Upper lobe of left lung (tissue), 4 donors: ENCODE results near the gene FUT1.

ENCODE experiments used
- EP300 ChIP-seq, 4 donors: sonication (generic); formaldehyde crosslinking; IDR thresholded peaks; one replicate each; pipeline ENCODE4 v1.5.1; 2017; ENCODE audit warnings: antibody characterized with exemption in 4 of 4, control low read depth in 2 of 4
- POLR2A ChIP-seq, 4 donors: fragments of 450-650 bp; IDR thresholded peaks; one replicate each; pipeline ENCODE4 v1.5.1; 2016 to 2017; ENCODE audit warnings: antibody characterized with exemption in 4 of 4, mild to moderate bottlenecking in 2 of 4
- POLR2AphosphoS5 ChIP-seq, 2 donors: sonication (generic); formaldehyde crosslinking; IDR thresholded peaks; one replicate each; pipeline ENCODE4 v1.5.1; 2017; ENCODE audit warnings: antibody characterized with exemption in 2 of 2
- TF ChIP-seq, protein P1 (sequence below), 6 experiments: fragments of 450-650 bp in 4 of 6; fragments of 200-600 bp in 2 of 6; sonication (generic) in 2 of 6; IDR thresholded peaks; one replicate each; pipeline ENCODE4 v1.5.1; 2016 to 2019; ENCODE audit warnings: antibody characterized with exemption in 6 of 6

DNA sequence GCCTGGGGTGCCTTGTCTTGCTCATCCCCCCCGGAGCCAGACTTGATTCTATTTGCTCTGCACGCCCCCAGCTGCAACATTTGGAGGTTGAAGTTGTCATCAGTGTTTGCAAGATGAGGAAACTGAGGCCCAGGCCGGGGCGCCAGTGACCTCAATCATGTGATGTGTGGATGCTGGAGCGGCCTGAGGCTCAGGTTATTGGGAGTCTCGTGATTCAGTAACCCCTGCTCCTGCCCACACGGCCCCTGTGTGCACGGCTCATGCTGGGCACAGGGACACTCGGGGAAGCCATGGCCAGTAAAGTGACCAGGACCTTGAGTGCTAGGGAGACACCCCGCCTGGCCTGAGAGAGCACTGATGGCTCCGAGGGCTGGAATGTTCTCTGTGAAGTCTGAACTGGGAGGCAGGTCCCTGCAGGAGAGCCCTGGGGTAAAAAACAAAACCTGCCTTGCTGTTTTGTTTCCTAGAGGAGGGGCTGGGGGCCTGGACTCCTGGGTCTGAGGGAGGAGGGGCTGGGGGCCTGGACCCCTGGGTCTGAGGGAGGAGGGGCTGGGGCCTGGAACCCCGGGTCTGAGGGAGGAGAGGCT lies 4.7 kb upstream of the FUT1 start:
- no peak for TF ChIP-seq POLR2A (IDR thresholded peaks at IDR 0.05)
- TF ChIP-seq, protein P1, sequence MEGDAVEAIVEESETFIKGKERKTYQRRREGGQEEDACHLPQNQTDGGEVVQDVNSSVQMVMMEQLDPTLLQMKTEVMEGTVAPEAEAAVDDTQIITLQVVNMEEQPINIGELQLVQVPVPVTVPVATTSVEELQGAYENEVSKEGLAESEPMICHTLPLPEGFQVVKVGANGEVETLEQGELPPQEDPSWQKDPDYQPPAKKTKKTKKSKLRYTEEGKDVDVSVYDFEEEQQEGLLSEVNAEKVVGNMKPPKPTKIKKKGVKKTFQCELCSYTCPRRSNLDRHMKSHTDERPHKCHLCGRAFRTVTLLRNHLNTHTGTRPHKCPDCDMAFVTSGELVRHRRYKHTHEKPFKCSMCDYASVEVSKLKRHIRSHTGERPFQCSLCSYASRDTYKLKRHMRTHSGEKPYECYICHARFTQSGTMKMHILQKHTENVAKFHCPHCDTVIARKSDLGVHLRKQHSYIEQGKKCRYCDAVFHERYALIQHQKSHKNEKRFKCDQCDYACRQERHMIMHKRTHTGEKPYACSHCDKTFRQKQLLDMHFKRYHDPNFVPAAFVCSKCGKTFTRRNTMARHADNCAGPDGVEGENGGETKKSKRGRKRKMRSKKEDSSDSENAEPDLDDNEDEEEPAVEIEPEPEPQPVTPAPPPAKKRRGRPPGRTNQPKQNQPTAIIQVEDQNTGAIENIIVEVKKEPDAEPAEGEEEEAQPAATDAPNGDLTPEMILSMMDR (IDR thresholded peaks at IDR 0.05): no peak
- TF ChIP-seq EP300 (IDR thresholded peaks at IDR 0.05): no peak
- no peak for TF ChIP-seq POLR2AphosphoS5 (IDR thresholded peaks at IDR 0.05)
